Osteocyte (in vitro differentiated cells): Measurements from ENCODE around the gene PTPRK. TPM values are rescaled to one million over a fixed set of nuclear protein-coding genes. Genes with fewer than 3 reads are reported as not detected.
A peak's percentile ranks its signal among the peaks of the same experiment; 100 is the strongest.

Source experiments
- DNase-seq: peaks from one replicate; pipeline ENCODE4 v3.0.0; 2021; ENCODE audit warnings: mixed read lengths; ENCODE audit not compliant: unreplicated experiment; ENCODE audit errors: extremely low spot score
- H3K27ac Mint-ChIP-seq: one replicate; pipeline ENCODE4 v1.8.0; 2021; ENCODE audit warnings: mild to moderate bottlenecking, mixed read lengths; ENCODE audit not compliant: unreplicated experiment
- H3K27me3 Mint-ChIP-seq: one replicate; pipeline ENCODE4 v1.8.0; 2021; ENCODE audit warnings: mixed read lengths; ENCODE audit not compliant: unreplicated experiment
- H3K36me3 Mint-ChIP-seq: one replicate; pipeline ENCODE4 v1.8.0; 2021; ENCODE audit warnings: mixed read lengths; ENCODE audit not compliant: unreplicated experiment
- H3K4me1 Mint-ChIP-seq: one replicate; pipeline ENCODE4 v1.8.0; 2021; ENCODE audit warnings: mixed read lengths; ENCODE audit not compliant: unreplicated experiment
- H3K4me3 Mint-ChIP-seq: one replicate; pipeline ENCODE4 v1.8.0; 2021; ENCODE audit warnings: mild to moderate bottlenecking, moderate library complexity, mixed read lengths; ENCODE audit not compliant: unreplicated experiment
- H3K9me3 Mint-ChIP-seq: one replicate; pipeline ENCODE4 v1.8.0; 2021; ENCODE audit warnings: mixed read lengths; ENCODE audit not compliant: unreplicated experiment
- total RNA-seq: library from RNA; stranded (reverse); gene quantifications from 2 replicates; pipeline ENCODE4 v1.2.1, GENCODE V29; 2021
- TF ChIP-seq, protein P1 (sequence below): fragments of 200-600 bp; sonication (generic); IDR thresholded peaks from 2 replicates; pipeline ENCODE4 v1.5.0; 2021; ENCODE audit warnings: antibody characterized with exemption, mild to moderate bottlenecking, moderate library complexity

The PTPRK gene
- total RNA-seq, 1 donor from 2014 or later, result 130 TPM

- Mint-ChIP-seq H3K4me1 (peaks cover 26% of the 10 kb centered on the region), H3K9me3 (no peaks in the 10 kb centered on the region), H3K27ac (no peak overlapping the region), H3K27me3 (no peaks in the 10 kb centered on the region), H3K36me3 (peaks cover 6% of the 10 kb centered on the region), H3K4me3 (no peak overlapping the region)
- TF ChIP-seq, protein P1, sequence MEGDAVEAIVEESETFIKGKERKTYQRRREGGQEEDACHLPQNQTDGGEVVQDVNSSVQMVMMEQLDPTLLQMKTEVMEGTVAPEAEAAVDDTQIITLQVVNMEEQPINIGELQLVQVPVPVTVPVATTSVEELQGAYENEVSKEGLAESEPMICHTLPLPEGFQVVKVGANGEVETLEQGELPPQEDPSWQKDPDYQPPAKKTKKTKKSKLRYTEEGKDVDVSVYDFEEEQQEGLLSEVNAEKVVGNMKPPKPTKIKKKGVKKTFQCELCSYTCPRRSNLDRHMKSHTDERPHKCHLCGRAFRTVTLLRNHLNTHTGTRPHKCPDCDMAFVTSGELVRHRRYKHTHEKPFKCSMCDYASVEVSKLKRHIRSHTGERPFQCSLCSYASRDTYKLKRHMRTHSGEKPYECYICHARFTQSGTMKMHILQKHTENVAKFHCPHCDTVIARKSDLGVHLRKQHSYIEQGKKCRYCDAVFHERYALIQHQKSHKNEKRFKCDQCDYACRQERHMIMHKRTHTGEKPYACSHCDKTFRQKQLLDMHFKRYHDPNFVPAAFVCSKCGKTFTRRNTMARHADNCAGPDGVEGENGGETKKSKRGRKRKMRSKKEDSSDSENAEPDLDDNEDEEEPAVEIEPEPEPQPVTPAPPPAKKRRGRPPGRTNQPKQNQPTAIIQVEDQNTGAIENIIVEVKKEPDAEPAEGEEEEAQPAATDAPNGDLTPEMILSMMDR, result no peak
- DNase-seq, result no peak
Observed at GRCh38 chr6:128246472-128247260, 273.7 kb downstream of the PTPRK start.

- Mint-ChIP-seq H3K4me3 (no peak overlapping the region), H3K9me3 (no peaks in the 10 kb centered on the region), H3K27ac (no peak overlapping the region), H3K27me3 (no peaks in the 10 kb centered on the region), H3K36me3 (peaks cover 6% of the 10 kb centered on the region), H3K4me1 (peaks cover 37% of the 10 kb centered on the region)
- TF ChIP-seq, protein P1, result no peak
- no peak for DNase-seq
Observed at GRCh38 chr6:128244751-128245405, 275.5 kb downstream of the PTPRK start.

GRCh38 chr6:128242765-128243403 is 277.5 kb downstream of the PTPRK start:
- Mint-ChIP-seq H3K36me3 (peaks cover 7% of the 10 kb centered on the region), H3K27me3 (no peaks in the 10 kb centered on the region), H3K27ac (no peak overlapping the region), H3K4me3 (no peak overlapping the region), H3K9me3 (no peaks in the 10 kb centered on the region), H3K4me1 (peaks cover 52% of the 10 kb centered on the region)
- TF ChIP-seq, protein P1, result no peak
- no peak for DNase-seq

DNA sequence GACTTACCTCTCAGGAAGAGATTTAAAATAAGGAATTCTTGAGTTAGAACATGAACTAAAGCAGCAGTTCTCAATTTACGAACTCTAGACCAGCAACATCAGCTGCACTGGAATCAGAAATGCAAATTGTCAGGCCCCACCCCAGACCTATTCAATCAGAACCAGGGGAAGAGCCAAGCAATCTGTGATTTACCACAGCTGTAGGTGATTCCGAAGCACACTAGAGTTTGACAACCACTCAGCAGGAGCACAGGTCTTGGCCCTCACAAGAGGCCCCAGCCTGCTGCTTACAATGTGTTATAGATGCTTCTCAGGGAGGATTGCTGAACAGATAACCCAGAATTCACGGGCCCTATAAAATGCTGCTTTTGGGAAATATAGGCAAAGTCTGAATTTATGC is 279.2 kb downstream of the PTPRK start:
- Mint-ChIP-seq H3K36me3 (peaks cover 7% of the 10 kb centered on the region), H3K4me1 (peaks cover 56% of the 10 kb centered on the region), H3K9me3 (no peaks in the 10 kb centered on the region), H3K4me3 (no peak overlapping the region), H3K27me3 (no peaks in the 10 kb centered on the region), H3K27ac (no peak overlapping the region)
- DNase-seq, result no peak
- TF ChIP-seq, protein P1, result no peak

GRCh38 chr6:128240024-128240428 is 280.4 kb downstream of the PTPRK start:
- peaks cover 10% of the 10 kb centered on the region for H3K36me3 Mint-ChIP-seq
- H3K4me1 Mint-ChIP-seq, result peaks cover 61% of the 10 kb centered on the region
- no peaks in the 10 kb centered on the region for H3K27me3 Mint-ChIP-seq
- peak overlapping the region; percentile 56 for H3K27ac Mint-ChIP-seq
- TF ChIP-seq, protein P1, result no peak
- no peak overlapping the region for H3K4me3 Mint-ChIP-seq
- DNase-seq, result no peak
- H3K9me3 Mint-ChIP-seq, result no peaks in the 10 kb centered on the region
